GM12878 (cell line): ENCODE data around the gene LYPD6. TPM values are rescaled to one million over a fixed set of nuclear protein-coding genes. Genes with fewer than 3 reads are reported as not detected.

Source experiments
- ATAC-seq: fragments of 200-7000 bp; cut with Tn5 transposase; 3 replicates; pipeline ENCODE4 v1.9.1; 2020; ENCODE audit warnings: mild to moderate bottlenecking, moderate library complexity
- BruUV-seq: library from RNA; stranded (reverse); fragments of 400-500 nt; replicated peaks from 2 replicates; lab custom pipeline; 2021; lab: Mats Ljungman, UMichigan
- CTCF ChIA-PET: fragments of 300-600 bp; sonication (Branson Sonifier 250); formaldehyde crosslinking; extraction: SDS; loops from one replicate; lab custom pipeline; 2021; ENCODE audit warnings: inconsistent platforms; lab: Yijun Ruan, JAX
- POLR2A ChIA-PET: fragments of 350-600 bp; formaldehyde crosslinking; extraction: SDS; loops from one replicate; lab custom pipeline; 2021; ENCODE audit warnings: inconsistent platforms; lab: Charles Lee
- RAD21 ChIA-PET: fragments of 300-600 bp; sonication (Branson Sonifier 250); formaldehyde crosslinking; loops from one replicate; lab custom pipeline; 2023; ENCODE audit warnings: antibody characterized with exemption; ENCODE audit not compliant: unreplicated experiment; lab: Charles Lee
- SMC1A ChIA-PET: fragments of 300-600 bp; sonication (Branson Sonifier 250); formaldehyde crosslinking; loops from one replicate; lab custom pipeline; 2023; ENCODE audit not compliant: unreplicated experiment, uncharacterized antibody; lab: Charles Lee
- DNase-seq: peaks from one replicate; pipeline ENCODE4 v3.0.0-alpha.2; 2011; ENCODE audit warnings: low read depth, low spot score
- FAIRE-seq: peaks from 3 replicates; lab custom pipeline; 2011; peaks lifted over from hg19 to GRCh38; lab: Jason Lieb, UNC
- H2AFZ ChIP-seq: 2 replicates; pipeline ENCODE4 v1.6.0; 2011; ENCODE audit warnings: low read depth, low read length, control low read depth; ENCODE audit not compliant: control insufficient read depth
- H3K27ac ChIP-seq: 2 replicates; pipeline ENCODE4 v1.5.1; 2011; ENCODE audit warnings: control low read depth; ENCODE audit not compliant: control insufficient read depth, insufficient read depth
- H3K27me3 ChIP-seq, 2 experiments: replicated peaks in 1 of 2; 2 replicates each; pipeline versions ENCODE4 v1.6.0 to v1.6.1; 2011; ENCODE audit warnings: low read length in 1 of 2; ENCODE audit not compliant: control insufficient read depth in 2 of 2, insufficient read depth in 2 of 2
- H3K36me3 ChIP-seq, 2 experiments: 2 replicates each; pipeline ENCODE4 v1.5.1; 2011; ENCODE audit warnings: low read length in 1 of 2; ENCODE audit not compliant: control insufficient read depth in 2 of 2, insufficient read depth in 2 of 2
- H3K4me1 ChIP-seq: 2 replicates; pipeline ENCODE4 v1.6.1; 2011; ENCODE audit warnings: mild to moderate bottlenecking, low read length, moderate library complexity, mixed read lengths; ENCODE audit not compliant: control insufficient read depth, insufficient read depth
- H3K4me2 ChIP-seq: 2 replicates; pipeline ENCODE4 v1.6.0; 2011; ENCODE audit warnings: control low read depth; ENCODE audit not compliant: control insufficient read depth, insufficient read depth
- H3K4me3 ChIP-seq: fragments of 200-600 bp; sonication (generic); 2 replicates; pipeline ENCODE4 v1.5.1; 2016
- H3K79me2 ChIP-seq: 2 replicates; pipeline ENCODE4 v1.6.0; 2011; ENCODE audit warnings: low read length; ENCODE audit not compliant: control insufficient read depth, insufficient read depth
- H3K9ac ChIP-seq: 2 replicates; pipeline ENCODE4 v1.8.0; 2011; ENCODE audit warnings: low read length, control low read depth, mixed read lengths; ENCODE audit not compliant: control insufficient read depth, insufficient read depth
- H3K9me3 ChIP-seq: replicated peaks from 3 replicates; pipeline ENCODE4 v1.5.1; 2011; ENCODE audit warnings: mild to moderate bottlenecking, low read length; ENCODE audit not compliant: control insufficient read depth, insufficient read depth
- H4K20me1 ChIP-seq: 2 replicates; pipeline ENCODE4 v1.6.0; 2011; ENCODE audit not compliant: control insufficient read depth, insufficient read depth
- FOXK2 ChIP-seq: fragments of 450-650 bp; IDR thresholded peaks from 2 replicates; pipeline ENCODE4 v1.6.1; 2017; ENCODE audit warnings: mild to moderate bottlenecking, moderate library complexity
- HDAC6 ChIP-seq: fragments of 200-600 bp; sonication (generic); IDR thresholded peaks from one replicate; pipeline ENCODE4 v1.8.0; 2017; ENCODE audit warnings: antibody characterized with exemption; ENCODE audit not compliant: unreplicated experiment
- JUND ChIP-seq: IDR thresholded peaks from 2 replicates; pipeline ENCODE4 v1.6.1; 2012; ENCODE audit warnings: low read depth, mild to moderate bottlenecking, low read length, improper control_type of control experiment, moderate library complexity
- POLR2AphosphoS5 ChIP-seq: IDR thresholded peaks from 2 replicates; pipeline ENCODE4 v1.6.1; 2011; ENCODE audit warnings: mild to moderate bottlenecking, low read length, inconsistent platforms
- RAD21 ChIP-seq: IDR thresholded peaks from 2 replicates; pipeline ENCODE4 v1.6.1; 2011; ENCODE audit warnings: mild to moderate bottlenecking, low read depth, low read length, moderate library complexity; ENCODE audit not compliant: insufficient read depth
- SMARCA5 ChIP-seq: fragments of 450-650 bp; IDR thresholded peaks from 2 replicates; pipeline ENCODE4 v1.6.1; 2017; ENCODE audit warnings: mild to moderate bottlenecking
- SMC3 ChIP-seq: IDR thresholded peaks from 2 replicates; pipeline ENCODE4 v1.6.1; 2011; ENCODE audit warnings: low read length, improper control_type of control experiment, borderline replicate concordance
- TCF3 ChIP-seq: IDR thresholded peaks from 2 replicates; pipeline ENCODE4 v1.6.1; 2012; ENCODE audit warnings: low read depth, mild to moderate bottlenecking, low read length, borderline replicate concordance; ENCODE audit not compliant: insufficient read depth
- WRNIP1 ChIP-seq: IDR thresholded peaks from 2 replicates; pipeline ENCODE4 v1.6.1; 2011; ENCODE audit warnings: low read depth, low read length, improper control_type of control experiment, borderline replicate concordance
- ZNF274 ChIP-seq: IDR thresholded peaks from one replicate; pipeline ENCODE4 v1.8.0; 2011; ENCODE audit not compliant: insufficient read length, insufficient read depth
- ZNF384 ChIP-seq: IDR thresholded peaks from 2 replicates; pipeline ENCODE4 v1.6.1; 2012; ENCODE audit warnings: low read depth, mild to moderate bottlenecking, low read length, improper control_type of control experiment, borderline replicate concordance
- WGBS: methylation state at CpG from one replicate; pipeline ENCODE4 v1.1.6; 2016; ENCODE audit warnings: low lambda C conversion rate; ENCODE audit not compliant: insufficient replicate concordance, insufficient coverage; ENCODE audit errors: missing lambda C conversion rate; 5-methylcytosine and 5-hydroxymethylcytosine counted together
- in situ Hi-C: fragments of 300-500 bp; cut with MboI; formaldehyde crosslinking; loops from 9 replicates; pipeline ENCODE4 v1.14.3; 2018; ENCODE audit warnings: mixed read lengths
- intact Hi-C: fragments of 100-400 bp; cut with micrococcal nuclease; formaldehyde crosslinking; loops from one replicate; pipeline ENCODE4 v1.14.2; 2022; ENCODE audit not compliant: unreplicated experiment
- polyA plus RNA-seq, 11 experiments: library from polyadenylated mRNA; depleted of rRNA in 4 of 11; unstranded in 6 of 11; stranded (reverse) in 5 of 11; fragments of >200 nt; fragmentation: Nextera tagmentation in 4 of 11; fragmentation: Illumina TruSeq in 1 of 11; extraction: Ambion mirVana in 4 of 11; extraction: Trizol in 1 of 11; gene quantifications; 1 replicate in 1 of 11; 2 replicates in 10 of 11; pipeline versions ENCODE4 v1.2.1 to v1.2.3, GENCODE V29; 2011 to 2016; ENCODE audit warnings: inconsistent platforms in 2 of 11, missing spikeins in 2 of 11, low read depth in 1 of 11
- total RNA-seq, 4 experiments: library from RNA; depleted of rRNA in 3 of 4; stranded (reverse); fragments of >200 nt in 3 of 4; fragmentation: Illumina TruSeq in 1 of 4; extraction: Trizol in 1 of 4; gene quantifications; 2 replicates each; pipeline versions ENCODE4 v1.2.1 to v1.2.3, GENCODE V29; 2013 to 2021
- TF ChIP-seq, protein P1 (sequence below): fragments of 450-650 bp; formaldehyde crosslinking; IDR thresholded peaks from 2 replicates; pipeline ENCODE4 v1.4.0; 2022; ENCODE audit warnings: mild to moderate bottlenecking, moderate library complexity
- TF ChIP-seq, protein P2 (sequence below), 3 experiments: IDR thresholded peaks in 2 of 3; conservative IDR thresholded peaks in 1 of 3; 2 replicates each; pipeline ENCODE4 v1.5.1; 2011; ENCODE audit warnings: low read depth in 3 of 3, low read length in 3 of 3, mild to moderate bottlenecking in 3 of 3, control low read depth in 2 of 3, moderate library complexity in 2 of 3, inconsistent platforms in 1 of 3, mixed read lengths in 1 of 3; ENCODE audit not compliant: control insufficient read depth in 2 of 3, insufficient read depth in 1 of 3; ENCODE audit errors: extremely low read depth in 1 of 3
- TF ChIP-seq, protein P3 (sequence below): fragments of 450-650 bp; formaldehyde crosslinking; IDR thresholded peaks from 2 replicates; pipeline ENCODE4 v1.5.0; 2022; ENCODE audit warnings: mild to moderate bottlenecking, missing genetic modification characterization

LYPD6 gene
- total and polyA plus RNA-seq, 10 of the 15 experiments (the other 5 are each of a cell fraction or from before 2014, with no cell fraction given), result not detected

DNA sequence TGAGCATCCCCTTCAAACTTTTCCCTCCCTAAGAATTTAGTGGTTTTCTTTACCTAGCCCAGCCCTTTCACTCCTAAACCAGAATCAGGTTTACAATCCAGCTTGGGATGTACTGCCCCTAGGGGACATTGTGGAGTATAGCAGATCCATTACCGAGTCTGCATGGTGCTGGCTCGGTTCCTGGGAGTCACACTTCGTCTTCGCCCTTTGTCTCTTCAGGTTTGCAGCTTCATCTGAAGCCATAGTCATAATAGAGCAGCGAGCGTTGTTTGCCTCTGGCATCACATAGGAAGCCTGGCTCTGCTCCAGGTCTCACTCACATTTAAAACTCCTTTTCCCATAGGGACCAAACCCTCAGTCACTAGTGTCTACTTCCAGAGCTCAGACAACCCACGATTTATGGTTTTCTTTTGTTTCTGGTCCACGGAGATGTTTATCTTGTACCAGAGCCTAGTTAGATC lies 16.8 kb upstream of the LYPD6 start:
- Histone ChIP-seq H4K20me1 (no peaks in the 10 kb centered on the region), H3K27ac (no peak overlapping the region), H2AFZ (peak overlapping the region; percentile 46; the same call in 1 of the 2 replicates), H3K4me1 (no peaks in the 10 kb centered on the region), H3K9me3 (no peaks in the 10 kb centered on the region), H3K4me3 (no peak overlapping the region), H3K4me2 (no peak overlapping the region), H3K9ac (no peak overlapping the region), H3K79me2 (no peaks in the 10 kb centered on the region), H3K27me3 (no peaks in the 10 kb centered on the region), H3K36me3 (no peaks in the 10 kb centered on the region)
- intact Hi-C loops, result loop anchor here (1.0 to 5.0 kb wide), 3 partner anchors 249 to 296 kb away; no protein-coding TSS in a partner anchor
- ChIA-PET RAD21 (interaction anchor here (2.2 kb wide), 1 partner anchor 295 kb away, joined by 23 read pairs; no protein-coding TSS in a partner anchor), POLR2A (no interaction called here), CTCF (interaction anchor here (0.6 to 4.1 kb wide), 11 partner anchors 9 to 296 kb away, joined by 3 to 35 read pairs (median 4); no protein-coding TSS in a partner anchor), SMC1A (interaction anchor here (1.2 to 2.8 kb wide), 4 partner anchors 29 to 295 kb away, joined by 3 to 19 read pairs (median 4); no protein-coding TSS in a partner anchor)
- FAIRE-seq (peak; percentile 31), ATAC-seq (peak; percentile 94), DNase-seq (peak; percentile 9)
- 0% methylated on average over 8 of the region's 8 CpGs for WGBS
- in situ Hi-C loops, result loop anchor here (5.0 kb wide), 1 partner anchor 296 kb away; no protein-coding TSS in a partner anchor
- BruUV-seq, result no TSS peak
- TF ChIP-seq, protein P1, sequence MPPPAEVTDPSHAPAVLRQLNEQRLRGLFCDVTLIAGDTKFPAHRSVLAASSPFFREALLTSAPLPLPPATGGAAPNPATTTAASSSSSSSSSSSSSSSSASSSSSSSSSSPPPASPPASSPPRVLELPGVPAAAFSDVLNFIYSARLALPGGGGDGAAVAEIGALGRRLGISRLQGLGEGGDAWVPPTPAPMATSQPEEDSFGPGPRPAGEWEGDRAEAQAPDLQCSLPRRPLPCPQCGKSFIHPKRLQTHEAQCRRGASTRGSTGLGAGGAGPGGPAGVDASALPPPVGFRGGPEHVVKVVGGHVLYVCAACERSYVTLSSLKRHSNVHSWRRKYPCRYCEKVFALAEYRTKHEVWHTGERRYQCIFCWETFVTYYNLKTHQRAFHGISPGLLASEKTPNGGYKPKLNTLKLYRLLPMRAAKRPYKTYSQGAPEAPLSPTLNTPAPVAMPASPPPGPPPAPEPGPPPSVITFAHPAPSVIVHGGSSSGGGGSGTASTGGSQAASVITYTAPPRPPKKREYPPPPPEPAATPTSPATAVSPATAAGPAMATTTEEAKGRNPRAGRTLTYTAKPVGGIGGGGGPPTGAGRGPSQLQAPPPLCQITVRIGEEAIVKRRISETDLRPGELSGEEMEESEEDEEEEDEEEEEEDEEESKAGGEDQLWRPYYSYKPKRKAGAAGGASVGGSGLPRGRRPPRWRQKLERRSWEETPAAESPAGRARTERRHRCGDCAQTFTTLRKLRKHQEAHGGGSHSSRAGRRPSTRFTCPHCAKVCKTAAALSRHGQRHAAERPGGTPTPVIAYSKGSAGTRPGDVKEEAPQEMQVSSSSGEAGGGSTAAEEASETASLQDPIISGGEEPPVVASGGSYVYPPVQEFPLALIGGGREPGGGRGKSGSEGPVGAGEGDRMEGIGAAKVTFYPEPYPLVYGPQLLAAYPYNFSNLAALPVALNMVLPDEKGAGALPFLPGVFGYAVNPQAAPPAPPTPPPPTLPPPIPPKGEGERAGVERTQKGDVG, result no peak
- TF ChIP-seq TCF3 (no peak), ZNF384 (no peak), ZNF274 (no peak), POLR2AphosphoS5 (no peak), RAD21 (peak; percentile 77), FOXK2 (no peak), HDAC6 (no peak), JUND (no peak), SMC3 (peak; percentile 41; the same call in 1 of the 2 replicates), SMARCA5 (no peak), WRNIP1 (no peak)
- TF ChIP-seq, protein P2, sequence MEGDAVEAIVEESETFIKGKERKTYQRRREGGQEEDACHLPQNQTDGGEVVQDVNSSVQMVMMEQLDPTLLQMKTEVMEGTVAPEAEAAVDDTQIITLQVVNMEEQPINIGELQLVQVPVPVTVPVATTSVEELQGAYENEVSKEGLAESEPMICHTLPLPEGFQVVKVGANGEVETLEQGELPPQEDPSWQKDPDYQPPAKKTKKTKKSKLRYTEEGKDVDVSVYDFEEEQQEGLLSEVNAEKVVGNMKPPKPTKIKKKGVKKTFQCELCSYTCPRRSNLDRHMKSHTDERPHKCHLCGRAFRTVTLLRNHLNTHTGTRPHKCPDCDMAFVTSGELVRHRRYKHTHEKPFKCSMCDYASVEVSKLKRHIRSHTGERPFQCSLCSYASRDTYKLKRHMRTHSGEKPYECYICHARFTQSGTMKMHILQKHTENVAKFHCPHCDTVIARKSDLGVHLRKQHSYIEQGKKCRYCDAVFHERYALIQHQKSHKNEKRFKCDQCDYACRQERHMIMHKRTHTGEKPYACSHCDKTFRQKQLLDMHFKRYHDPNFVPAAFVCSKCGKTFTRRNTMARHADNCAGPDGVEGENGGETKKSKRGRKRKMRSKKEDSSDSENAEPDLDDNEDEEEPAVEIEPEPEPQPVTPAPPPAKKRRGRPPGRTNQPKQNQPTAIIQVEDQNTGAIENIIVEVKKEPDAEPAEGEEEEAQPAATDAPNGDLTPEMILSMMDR (IDR thresholded peaks at IDR 0.05 in 2 of 3, conservative IDR thresholded peaks at IDR 0.05 in 1 of 3; ENCODE audit: control insufficient read depth in 2 of 3, extremely low read depth in 1 of 3, insufficient read depth in 1 of 3, low read depth in 3 of 3, low read length in 3 of 3), result peak; percentile 61 to 80 (median 77)
- TF ChIP-seq, protein P3, sequence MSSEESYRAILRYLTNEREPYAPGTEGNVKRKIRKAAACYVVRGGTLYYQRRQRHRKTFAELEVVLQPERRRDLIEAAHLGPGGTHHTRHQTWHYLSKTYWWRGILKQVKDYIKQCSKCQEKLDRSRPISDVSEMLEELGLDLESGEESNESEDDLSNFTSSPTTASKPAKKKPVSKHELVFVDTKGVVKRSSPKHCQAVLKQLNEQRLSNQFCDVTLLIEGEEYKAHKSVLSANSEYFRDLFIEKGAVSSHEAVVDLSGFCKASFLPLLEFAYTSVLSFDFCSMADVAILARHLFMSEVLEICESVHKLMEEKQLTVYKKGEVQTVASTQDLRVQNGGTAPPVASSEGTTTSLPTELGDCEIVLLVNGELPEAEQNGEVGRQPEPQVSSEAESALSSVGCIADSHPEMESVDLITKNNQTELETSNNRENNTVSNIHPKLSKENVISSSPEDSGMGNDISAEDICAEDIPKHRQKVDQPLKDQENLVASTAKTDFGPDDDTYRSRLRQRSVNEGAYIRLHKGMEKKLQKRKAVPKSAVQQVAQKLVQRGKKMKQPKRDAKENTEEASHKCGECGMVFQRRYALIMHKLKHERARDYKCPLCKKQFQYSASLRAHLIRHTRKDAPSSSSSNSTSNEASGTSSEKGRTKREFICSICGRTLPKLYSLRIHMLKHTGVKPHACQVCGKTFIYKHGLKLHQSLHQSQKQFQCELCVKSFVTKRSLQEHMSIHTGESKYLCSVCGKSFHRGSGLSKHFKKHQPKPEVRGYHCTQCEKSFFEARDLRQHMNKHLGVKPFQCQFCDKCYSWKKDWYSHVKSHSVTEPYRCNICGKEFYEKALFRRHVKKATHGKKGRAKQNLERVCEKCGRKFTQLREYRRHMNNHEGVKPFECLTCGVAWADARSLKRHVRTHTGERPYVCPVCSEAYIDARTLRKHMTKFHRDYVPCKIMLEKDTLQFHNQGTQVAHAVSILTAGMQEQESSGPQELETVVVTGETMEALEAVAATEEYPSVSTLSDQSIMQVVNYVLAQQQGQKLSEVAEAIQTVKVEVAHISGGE (CRISPR knock-in tag), result no peak
